NCI-H1436 (cell line): ENCODE data around the gene KRTAP1-5.
A peak's percentile ranks its signal among the peaks of the same experiment; 100 is the strongest.
"Not testable (repeated sequence)": the region's sequence is repeated elsewhere in the genome, so short reads cannot be mapped to it uniquely, and the experiment has no call there.

Experiments
- DNase-seq: peaks from one replicate; lab custom pipeline; 2025; lab: John Stamatoyannopoulos, UW

The KRTAP1-5 gene

DNA sequence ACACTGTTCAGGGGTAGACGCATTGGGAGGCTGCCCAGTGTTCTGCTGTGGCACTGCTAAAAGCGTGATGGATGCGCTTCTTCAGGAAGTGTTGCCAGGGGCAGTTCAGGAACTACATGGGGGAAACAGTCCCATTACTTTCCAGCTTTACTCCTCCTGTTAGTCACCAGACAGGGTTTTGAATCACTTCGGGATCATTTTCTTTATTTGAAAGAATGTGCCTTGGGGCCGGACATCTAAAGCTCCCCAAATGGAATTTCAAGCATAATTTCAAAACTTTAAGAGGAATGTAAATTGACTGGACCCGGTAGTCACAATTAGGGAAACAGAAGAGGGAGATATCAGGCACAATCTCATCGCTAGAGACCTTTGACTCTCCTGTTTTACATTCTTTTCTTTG is 21.4 kb upstream of the KRTAP1-5 start:
- DNase-seq, result no peak

DNA sequence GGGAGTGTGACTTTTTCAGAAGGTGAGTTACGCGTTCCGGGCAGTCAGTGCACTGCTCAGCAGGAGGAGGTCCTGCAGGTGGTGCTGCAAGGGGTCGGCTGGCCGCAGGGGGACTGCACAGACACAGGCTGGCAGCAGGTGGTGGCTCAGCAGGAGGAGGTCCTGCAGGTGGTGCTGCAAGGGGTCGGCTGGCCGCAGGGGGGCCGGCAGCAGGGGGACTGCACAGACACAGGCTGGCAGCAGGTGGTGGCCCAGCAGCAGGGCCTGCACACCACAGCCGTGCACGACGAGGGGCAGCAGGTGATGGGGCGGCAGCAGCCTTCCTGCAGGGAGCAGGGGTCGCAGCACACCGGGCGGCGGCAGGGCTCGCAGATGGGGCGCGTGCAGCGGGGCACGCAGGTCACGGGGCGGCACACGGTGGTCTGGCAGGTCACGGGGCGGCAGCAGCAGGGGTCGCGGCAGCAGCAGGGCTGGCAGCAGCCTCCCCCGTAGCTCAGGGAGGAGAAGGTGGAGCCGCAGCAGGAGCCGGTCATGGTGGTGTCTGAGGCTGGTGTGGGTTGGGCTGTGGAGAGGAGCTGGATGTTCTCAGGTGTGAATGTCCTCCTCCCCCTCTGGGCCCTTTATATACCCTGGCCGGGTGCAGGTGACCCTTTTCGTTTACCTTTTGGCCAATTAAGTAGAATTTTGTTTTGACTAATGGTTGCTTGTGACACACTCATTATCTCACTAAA is 19.9 kb upstream of the KRTAP1-5 start, which contains the start of gene KRTAP2-1:
Gene KRTAP2-1 (minus strand): TSS at position 582 of the 731 bp plus-strand sequence. CDS start 49 bp downstream, at position 533.
- DNase-seq, result not testable (repeated sequence)

- no peak for DNase-seq
Measured at GRCh38 chr17:41042953-41043352, 15.9 kb upstream of the KRTAP1-5 start.

- DNase-seq, result not testable (repeated sequence)
Measured at GRCh38 chr17:41040783-41041571, 14.0 kb upstream of the KRTAP1-5 start, which contains the start of gene KRTAP1-1. TSS of gene KRTAP1-1 (minus strand) at chr17:41041450. CDS start at chr17:41041397, 53 bp downstream.

- DNase-seq, result no peak
Measured at GRCh38 chr17:41037853-41038350, 10.9 kb upstream of the KRTAP1-5 start.

- not testable (repeated sequence) for DNase-seq
Measured at GRCh38 chr17:41034346-41034935, 7.4 kb upstream of the KRTAP1-5 start, which contains the start of gene KRTAP1-3. TSS of gene KRTAP1-3 (minus strand) at chr17:41034874. CDS start at chr17:41034821, 53 bp downstream.

- DNase-seq, result no peak
Measured at GRCh38 chr17:41029633-41030245, 2.7 kb upstream of the KRTAP1-5 start, which contains the start of gene KRTAP1-4. TSS of gene KRTAP1-4 (minus strand) at chr17:41030195. CDS start at chr17:41030078, 117 bp downstream.

DNA sequence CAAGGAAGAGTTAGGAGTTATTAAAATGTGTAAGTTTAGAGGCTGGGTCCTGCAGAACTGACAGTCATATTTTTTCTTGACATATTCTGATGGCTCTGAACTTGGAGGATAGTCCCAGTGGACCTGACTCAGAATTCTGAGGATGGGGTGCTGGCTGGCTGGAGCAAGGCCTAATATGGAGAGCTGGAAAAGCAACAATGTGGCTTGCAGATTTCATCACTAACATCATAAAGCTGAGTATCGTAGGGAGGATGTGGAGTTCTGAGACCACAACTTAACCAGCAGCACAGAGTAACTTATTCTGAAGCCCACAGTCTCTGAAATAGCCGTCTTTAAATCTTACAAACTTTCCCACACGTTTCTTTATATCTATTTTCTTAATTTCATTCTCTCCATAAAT is 2.3 kb downstream of the KRTAP1-5 start:
- DNase-seq, result no peak

DNA sequence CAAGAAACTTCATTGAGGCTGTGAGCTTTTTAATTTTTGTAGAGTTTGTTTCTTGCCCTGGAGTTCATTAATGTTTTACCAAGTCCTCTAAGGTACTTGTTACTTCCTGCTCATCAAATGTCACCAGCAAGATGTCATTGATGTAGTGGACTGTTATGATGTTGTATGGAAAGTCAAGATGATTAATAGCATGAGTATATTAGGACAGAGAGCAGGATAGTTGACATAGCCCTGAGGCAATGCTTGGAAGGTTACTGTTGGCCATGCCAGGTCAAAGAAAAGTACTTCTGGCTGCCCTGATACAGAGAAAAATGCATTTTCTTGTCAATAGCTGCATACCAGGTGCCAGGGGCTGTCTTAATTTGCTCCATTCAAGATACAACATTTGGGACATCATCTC is 6.7 kb downstream of the KRTAP1-5 start:
- DNase-seq, result no peak

GRCh38 chr17:41019415-41019814 is 7.6 kb downstream of the KRTAP1-5 start:
- no peak for DNase-seq

- no peak for DNase-seq
Measured at GRCh38 chr17:41018541-41018940, 8.5 kb downstream of the KRTAP1-5 start.

- no peak for DNase-seq
Measured at GRCh38 chr17:41016578-41017215, 10.3 kb downstream of the KRTAP1-5 start.

DNA sequence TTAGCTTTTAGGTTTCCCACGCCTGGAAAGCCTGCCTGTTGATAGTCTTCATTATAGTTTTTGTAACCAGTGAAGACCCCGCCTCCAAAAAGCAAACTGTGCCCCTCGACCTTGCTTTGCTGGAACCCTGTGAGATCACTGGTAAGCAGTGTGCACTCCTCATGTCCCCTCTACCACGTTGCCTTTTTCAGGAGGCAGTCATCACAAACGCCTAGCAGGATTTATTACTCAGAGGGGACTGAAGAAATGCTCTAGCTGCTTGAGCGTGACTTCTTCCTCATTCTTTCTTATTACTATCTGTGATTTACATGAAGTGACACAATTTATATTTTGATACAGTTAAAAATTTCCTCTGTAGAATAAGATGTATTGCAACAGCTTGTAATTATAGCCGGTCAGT is 11.6 kb downstream of the KRTAP1-5 start:
- no peak for DNase-seq

- peak; percentile 68 for DNase-seq
Measured at GRCh38 chr17:41013606-41014005, 13.4 kb downstream of the KRTAP1-5 start.

GRCh38 chr17:41013181-41013580 is 13.8 kb downstream of the KRTAP1-5 start:
- DNase-seq, result no peak

- no peak for DNase-seq
Measured at GRCh38 chr17:41012326-41013120, 14.5 kb downstream of the KRTAP1-5 start.

DNA sequence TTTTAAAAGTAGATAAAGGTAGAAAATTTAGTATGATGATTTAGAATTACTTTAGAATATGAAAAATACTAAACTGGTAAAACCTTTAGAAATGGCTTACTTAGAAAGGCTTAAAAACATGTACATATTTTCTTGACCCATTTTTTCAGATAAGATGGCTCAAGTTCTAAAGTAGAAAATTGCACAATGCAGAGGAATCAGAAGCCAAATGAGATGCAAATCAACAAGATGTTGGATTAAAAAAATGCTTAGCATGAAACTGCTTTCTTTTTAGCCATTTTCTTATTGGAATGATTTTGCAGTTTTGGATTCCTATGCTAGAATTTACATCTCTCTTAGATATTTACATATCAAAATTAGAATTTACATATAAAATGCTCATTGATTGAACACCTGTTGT is 16.6 kb downstream of the KRTAP1-5 start:
- DNase-seq, result no peak

GRCh38 chr17:41009936-41010335 is 17.1 kb downstream of the KRTAP1-5 start:
- DNase-seq, result no peak

DNA sequence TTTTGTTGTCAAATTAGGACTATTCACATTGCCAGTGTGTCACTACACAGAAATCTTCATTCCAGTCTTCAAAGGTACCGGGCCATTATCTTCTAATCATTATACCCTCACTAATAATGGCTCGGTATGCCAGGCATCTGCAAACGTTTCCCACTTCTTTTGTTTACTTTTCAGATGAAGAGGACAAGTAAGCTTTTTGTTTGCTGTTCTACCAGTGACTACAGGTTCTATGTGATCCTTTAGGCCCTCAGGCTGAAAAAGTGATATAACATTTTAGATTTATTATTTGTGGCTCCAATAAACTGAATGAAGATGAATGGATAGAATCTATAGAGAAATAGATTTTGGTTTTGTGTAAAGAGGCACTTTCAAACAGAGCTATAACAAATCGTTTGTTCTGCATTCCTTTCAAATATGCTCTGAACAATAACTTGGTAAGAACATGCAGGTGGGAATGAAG is 17.7 kb downstream of the KRTAP1-5 start:
- peak; percentile 21 for DNase-seq

GRCh38 chr17:41008811-41009210 is 18.2 kb downstream of the KRTAP1-5 start, which contains the start of gene KRTAP3-1:
TSS of gene KRTAP3-1 (minus strand) at chr17:41009128. CDS start at chr17:41009074, 54 bp downstream.
- DNase-seq, result peak; percentile 54
